MCF 10A (cell line): ENCODE measurements around the gene RLN1. TPM values are rescaled to one million over a fixed set of nuclear protein-coding genes. Genes with fewer than 3 reads are reported as not detected.

Source experiments
- BruUV-seq: library from RNA; stranded (reverse); fragments of 400-500 nt; replicated peaks from 2 replicates; lab custom pipeline; 2021; lab: Mats Ljungman, UMichigan
- CTCF ChIA-PET: fragments of 300-600 bp; sonication (Branson Sonifier 250); formaldehyde crosslinking; extraction: SDS; loops from one replicate; lab custom pipeline; 2021; ENCODE audit warnings: antibody characterized with exemption, inconsistent platforms; lab: Yijun Ruan, JAX
- POLR2A ChIA-PET: fragments of 300-600, 350-650 bp; sonication (Branson Sonifier 250); formaldehyde crosslinking; extraction: SDS; loops from one replicate; lab custom pipeline; 2020; ENCODE audit warnings: antibody characterized with exemption, inconsistent platforms; lab: Yijun Ruan, JAX
- DNase-seq: peaks from one replicate; pipeline ENCODE4 v3.0.0-alpha.2; 2018; ENCODE audit not compliant: unreplicated experiment
- H3K27ac Mint-ChIP-seq: one replicate; pipeline ENCODE4 v1.8.0; 2022; ENCODE audit warnings: mild to moderate bottlenecking, low read depth, mixed read lengths; ENCODE audit not compliant: unreplicated experiment
- H3K27me3 Mint-ChIP-seq: one replicate; pipeline ENCODE4 v1.8.0; 2022; ENCODE audit warnings: mixed read lengths; ENCODE audit not compliant: insufficient read depth, unreplicated experiment
- H3K36me3 Mint-ChIP-seq: one replicate; pipeline ENCODE4 v1.8.0; 2022; ENCODE audit warnings: mild to moderate bottlenecking, moderate library complexity, mixed read lengths; ENCODE audit not compliant: insufficient read depth, unreplicated experiment
- H3K4me1 Mint-ChIP-seq: one replicate; pipeline ENCODE4 v1.8.0; 2022; ENCODE audit warnings: mixed read lengths; ENCODE audit not compliant: insufficient read depth, unreplicated experiment
- H3K4me3 Mint-ChIP-seq: one replicate; pipeline ENCODE4 v1.8.0; 2022; ENCODE audit warnings: mild to moderate bottlenecking, moderate library complexity, mixed read lengths; ENCODE audit not compliant: unreplicated experiment
- H3K9me3 Mint-ChIP-seq: one replicate; pipeline ENCODE4 v1.8.0; 2022; ENCODE audit warnings: mixed read lengths; ENCODE audit not compliant: unreplicated experiment
- CTCF ChIP-seq: fragments of 200-600 bp; IDR thresholded peaks from one replicate; pipeline ENCODE4 v1.8.0; 2022; ENCODE audit warnings: antibody characterized with exemption, mild to moderate bottlenecking; ENCODE audit not compliant: unreplicated experiment
- intact Hi-C: fragments of 100-400 bp; cut with micrococcal nuclease; formaldehyde crosslinking; loops from 2 replicates; pipeline ENCODE4 v1.14.1; 2022
- total RNA-seq: library from RNA; stranded (reverse); gene quantifications from 2 replicates; pipeline ENCODE4 v1.2.3, GENCODE V29; 2022

RLN1 gene
- total RNA-seq, 1 experiment from 2014 or later = not detected

- no peaks in the 10 kb centered on the region for H3K4me1 Mint-ChIP-seq
- ChIA-PET CTCF (no interaction called here), POLR2A (no interaction called here)
- H3K4me3 Mint-ChIP-seq = no peak overlapping the region
- H3K9me3 Mint-ChIP-seq = no peaks in the 10 kb centered on the region
- intact Hi-C loops = no loop called here
- no peak for DNase-seq
- H3K27me3 Mint-ChIP-seq = peaks cover 26% of the 10 kb centered on the region
- no peaks in the 10 kb centered on the region for H3K36me3 Mint-ChIP-seq
- H3K27ac Mint-ChIP-seq = no peak overlapping the region
- no TSS peak for BruUV-seq
- no peak for TF ChIP-seq CTCF
Measured at GRCh38 chr9:5288591-5288990, 51.1 kb downstream of the RLN1 start.

- CTCF ChIA-PET = no interaction called here
- no TSS peak for BruUV-seq
- H3K9me3 Mint-ChIP-seq = no peaks in the 10 kb centered on the region
- TF ChIP-seq CTCF = no peak
- POLR2A ChIA-PET = no interaction called here
- intact Hi-C loops = no loop called here
- peaks cover 26% of the 10 kb centered on the region for H3K27me3 Mint-ChIP-seq
- H3K4me3 Mint-ChIP-seq = no peak overlapping the region
- H3K36me3 Mint-ChIP-seq = no peaks in the 10 kb centered on the region
- no peak for DNase-seq
- no peak overlapping the region for H3K27ac Mint-ChIP-seq
- no peaks in the 10 kb centered on the region for H3K4me1 Mint-ChIP-seq
Measured at GRCh38 chr9:5286262-5286661, 53.4 kb downstream of the RLN1 start.

Other genes starting within 250 kb of the RLN1 start
- not detected in 2 replicates for gene INSL6, start 154.2 kb downstream of the RLN1 start, total RNA-seq
- gene INSL4, start 108.5 kb downstream of the RLN1 start, total RNA-seq = not detected in 2 replicates
- gene RLN2, start 35.2 kb downstream of the RLN1 start, total RNA-seq = not detected in 2 replicates
- gene PLGRKT, start 98.0 kb upstream of the RLN1 start, total RNA-seq = 21.6 and 22.5 TPM in 2 replicates
- gene CD274, start 110.7 kb upstream of the RLN1 start, total RNA-seq = 1.9 and 2.6 TPM in 2 replicates
- 1.8 and 3.2 TPM in 2 replicates for gene PDCD1LG2, start 170.7 kb upstream of the RLN1 start, total RNA-seq